Measurements from ENCODE around the gene MOB2.

Gene MOB2

GRCh38 chr11:1531449-1532013 lies 45.0 kb upstream of the MOB2 start:
- DNase-seq (ENCODE audit: low read depth): no peak
- no peak overlapping the region for H3K4me3 ChIP-seq (ENCODE audit: control insufficient read depth, low read depth, low read length)
- no peak for TF ChIP-seq CTCF (IDR thresholded peaks at IDR 0.05; ENCODE audit: control insufficient read depth, insufficient read depth, low read depth, low read length, missing control alignments)

GRCh38 chr11:1530686-1531448 lies 44.3 kb upstream of the MOB2 start:
- TF ChIP-seq CTCF (IDR thresholded peaks at IDR 0.05; ENCODE audit: control insufficient read depth, insufficient read depth, low read depth, low read length, missing control alignments): no peak
- no peak for DNase-seq (ENCODE audit: low read depth)
- no peak overlapping the region for H3K4me3 ChIP-seq (ENCODE audit: control insufficient read depth, low read depth, low read length)

- no peak overlapping the region for H3K4me3 ChIP-seq (ENCODE audit: control insufficient read depth, low read depth, low read length)
- TF ChIP-seq CTCF (IDR thresholded peaks at IDR 0.05; ENCODE audit: control insufficient read depth, insufficient read depth, low read depth, low read length, missing control alignments): no peak
- DNase-seq (ENCODE audit: low read depth): no peak
Observed at GRCh38 chr11:1529774-1530173, 43.2 kb upstream of the MOB2 start.

GRCh38 chr11:1529286-1529685 lies 42.7 kb upstream of the MOB2 start:
- H3K4me3 ChIP-seq (ENCODE audit: control insufficient read depth, low read depth, low read length): no peak overlapping the region
- DNase-seq (ENCODE audit: low read depth): no peak
- TF ChIP-seq CTCF (IDR thresholded peaks at IDR 0.05; ENCODE audit: control insufficient read depth, insufficient read depth, low read depth, low read length, missing control alignments): no peak

DNA sequence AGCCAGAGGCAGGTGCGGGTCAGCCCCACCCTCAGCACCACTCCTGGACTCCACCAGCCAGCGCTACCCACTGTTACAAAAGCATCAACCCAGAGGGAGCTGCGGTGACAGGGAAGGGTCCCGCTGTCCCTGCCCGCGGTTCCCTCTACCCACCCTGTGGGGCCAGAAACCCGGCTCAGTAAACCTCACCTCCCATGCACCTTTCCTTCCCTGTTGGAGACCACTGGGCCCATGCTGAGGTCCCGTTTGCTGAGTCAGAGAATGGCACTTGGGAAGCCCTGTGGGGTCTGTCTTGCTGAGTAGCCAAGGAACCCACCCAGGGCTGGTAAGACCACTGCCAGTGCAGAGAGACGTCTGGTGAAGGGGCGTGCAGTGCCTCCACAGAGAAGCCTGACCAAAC lies 42.1 kb upstream of the MOB2 start:
- no peak for DNase-seq (ENCODE audit: low read depth)
- H3K4me3 ChIP-seq (ENCODE audit: control insufficient read depth, low read depth, low read length): no peak overlapping the region
- no peak for TF ChIP-seq CTCF (IDR thresholded peaks at IDR 0.05; ENCODE audit: control insufficient read depth, insufficient read depth, low read depth, low read length, missing control alignments)

DNA sequence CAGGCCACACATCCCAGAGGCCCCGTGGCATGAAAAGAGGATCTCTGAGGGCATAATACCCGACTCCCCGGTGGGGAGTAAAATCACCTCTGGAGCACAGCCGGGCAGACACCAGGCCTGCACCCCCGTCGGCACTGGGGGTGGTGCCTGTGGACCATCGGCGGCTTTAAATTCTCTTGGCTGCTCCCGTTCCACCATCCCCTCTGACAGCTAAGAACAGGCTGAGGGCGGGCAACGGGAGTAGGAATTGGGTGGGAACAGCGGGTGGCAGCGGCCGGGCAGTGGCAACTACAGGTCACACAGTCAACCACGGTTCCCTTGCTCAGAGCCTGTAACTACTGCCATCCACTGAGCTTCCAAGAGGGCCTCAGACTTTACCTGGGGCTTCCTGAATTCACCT lies 40.2 kb upstream of the MOB2 start:
- H3K4me3 ChIP-seq (ENCODE audit: control insufficient read depth, low read depth, low read length): no peak overlapping the region
- no peak for TF ChIP-seq CTCF (IDR thresholded peaks at IDR 0.05; ENCODE audit: control insufficient read depth, insufficient read depth, low read depth, low read length, missing control alignments)
- DNase-seq (ENCODE audit: low read depth): no peak
